Measurements from ENCODE around the gene ZBTB16.

DNA sequence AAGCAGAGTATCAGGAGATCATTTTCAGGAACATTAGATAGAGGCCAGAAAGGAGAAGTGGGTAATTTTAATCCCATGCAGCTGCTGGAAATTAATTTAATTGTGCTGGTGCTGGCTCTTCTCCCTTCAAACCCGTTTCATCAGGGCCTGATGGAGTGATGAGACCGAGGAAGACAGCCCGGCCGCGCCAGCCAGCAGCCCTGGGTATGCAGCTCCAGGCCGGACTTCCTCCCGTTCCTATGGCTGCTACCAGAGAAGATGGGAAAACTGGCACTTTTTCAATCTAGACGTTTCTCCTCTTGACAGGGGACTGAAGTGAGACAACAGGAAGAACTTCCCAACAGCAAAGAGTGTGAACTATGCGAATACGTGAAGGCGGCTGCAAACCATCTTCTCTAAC, 24.6 kb upstream of the ZBTB16 start:
- TF ChIP-seq, protein P1, sequence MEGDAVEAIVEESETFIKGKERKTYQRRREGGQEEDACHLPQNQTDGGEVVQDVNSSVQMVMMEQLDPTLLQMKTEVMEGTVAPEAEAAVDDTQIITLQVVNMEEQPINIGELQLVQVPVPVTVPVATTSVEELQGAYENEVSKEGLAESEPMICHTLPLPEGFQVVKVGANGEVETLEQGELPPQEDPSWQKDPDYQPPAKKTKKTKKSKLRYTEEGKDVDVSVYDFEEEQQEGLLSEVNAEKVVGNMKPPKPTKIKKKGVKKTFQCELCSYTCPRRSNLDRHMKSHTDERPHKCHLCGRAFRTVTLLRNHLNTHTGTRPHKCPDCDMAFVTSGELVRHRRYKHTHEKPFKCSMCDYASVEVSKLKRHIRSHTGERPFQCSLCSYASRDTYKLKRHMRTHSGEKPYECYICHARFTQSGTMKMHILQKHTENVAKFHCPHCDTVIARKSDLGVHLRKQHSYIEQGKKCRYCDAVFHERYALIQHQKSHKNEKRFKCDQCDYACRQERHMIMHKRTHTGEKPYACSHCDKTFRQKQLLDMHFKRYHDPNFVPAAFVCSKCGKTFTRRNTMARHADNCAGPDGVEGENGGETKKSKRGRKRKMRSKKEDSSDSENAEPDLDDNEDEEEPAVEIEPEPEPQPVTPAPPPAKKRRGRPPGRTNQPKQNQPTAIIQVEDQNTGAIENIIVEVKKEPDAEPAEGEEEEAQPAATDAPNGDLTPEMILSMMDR (IDR thresholded peaks at IDR 0.05) = no peak
- TF ChIP-seq POLR2AphosphoS5 (IDR thresholded peaks at IDR 0.05) (no peak), POLR2A (IDR thresholded peaks at IDR 0.05) (no peak)
